ENCODE data around the gene PRIMA1.

PRIMA1 gene

GRCh38 chr14:93751946-93752655, 36.2 kb downstream of the PRIMA1 start:
- DNase-seq (ENCODE audit: low spot score): no peak
- in situ Hi-C loops (cut with MboI; ENCODE audit: low pct_unique_long_range_greater_than_20kb, low sequenced_read_pairs, unreplicated experiment): no loop called here
- no peak for TF ChIP-seq CTCF (IDR thresholded peaks at IDR 0.05; ENCODE audit: extremely low read depth, insufficient read depth, missing control alignments)

GRCh38 chr14:93749076-93749420, 39.2 kb downstream of the PRIMA1 start:
- TF ChIP-seq CTCF (IDR thresholded peaks at IDR 0.05; ENCODE audit: extremely low read depth, insufficient read depth, missing control alignments): no peak
- in situ Hi-C loops (cut with MboI; ENCODE audit: low pct_unique_long_range_greater_than_20kb, low sequenced_read_pairs, unreplicated experiment): no loop called here
- DNase-seq (ENCODE audit: low spot score): no peak

- TF ChIP-seq CTCF (IDR thresholded peaks at IDR 0.05; ENCODE audit: extremely low read depth, insufficient read depth, missing control alignments): no peak
- in situ Hi-C loops (cut with MboI; ENCODE audit: low pct_unique_long_range_greater_than_20kb, low sequenced_read_pairs, unreplicated experiment): no loop called here
- no peak for DNase-seq (ENCODE audit: low spot score)
These were observed 39.8 kb downstream of the PRIMA1 start for GRCh38 chr14:93748208-93749075.

GRCh38 chr14:93747560-93747959, 40.7 kb downstream of the PRIMA1 start:
- in situ Hi-C loops (cut with MboI; ENCODE audit: low pct_unique_long_range_greater_than_20kb, low sequenced_read_pairs, unreplicated experiment): no loop called here
- TF ChIP-seq CTCF (IDR thresholded peaks at IDR 0.05; ENCODE audit: extremely low read depth, insufficient read depth, missing control alignments): no peak
- DNase-seq (ENCODE audit: low spot score): no peak

GRCh38 chr14:93747102-93747501, 41.2 kb downstream of the PRIMA1 start:
- TF ChIP-seq CTCF (IDR thresholded peaks at IDR 0.05; ENCODE audit: extremely low read depth, insufficient read depth, missing control alignments): no peak
- no peak for DNase-seq (ENCODE audit: low spot score)
- in situ Hi-C loops (cut with MboI; ENCODE audit: low pct_unique_long_range_greater_than_20kb, low sequenced_read_pairs, unreplicated experiment): no loop called here

- in situ Hi-C loops (cut with MboI; ENCODE audit: low pct_unique_long_range_greater_than_20kb, low sequenced_read_pairs, unreplicated experiment): no loop called here
- no peak for TF ChIP-seq CTCF (IDR thresholded peaks at IDR 0.05; ENCODE audit: extremely low read depth, insufficient read depth, missing control alignments)
- DNase-seq (ENCODE audit: low spot score): no peak
These were observed 42.5 kb downstream of the PRIMA1 start for GRCh38 chr14:93745603-93746273.
